Adipocyte (in vitro differentiated cells): ENCODE data around the gene POU3F1.

Experiments
- DNase-seq: peaks from one replicate; pipeline ENCODE4 v3.0.0-alpha.2; 2015; ENCODE audit warnings: low read depth
- H3K27me3 ChIP-seq: replicated peaks from 2 replicates; pipeline ENCODE4 v1.7.0; 2013; ENCODE audit warnings: mild to moderate bottlenecking, low read length, moderate library complexity; ENCODE audit not compliant: control insufficient read depth, insufficient read depth
- H3K36me3 ChIP-seq: 2 replicates; pipeline ENCODE4 v1.7.0; 2013; ENCODE audit warnings: low read length, mild to moderate bottlenecking, moderate library complexity; ENCODE audit not compliant: control insufficient read depth, insufficient read depth, severe bottlenecking
- H3K4me1 ChIP-seq: 2 replicates; pipeline ENCODE4 v1.7.0; 2013; ENCODE audit warnings: mild to moderate bottlenecking, low read length, moderate library complexity; ENCODE audit not compliant: control insufficient read depth, insufficient read depth
- H3K4me3 ChIP-seq: 2 replicates; pipeline ENCODE4 v1.7.0; 2013; ENCODE audit warnings: mild to moderate bottlenecking, low read length, moderate library complexity
- H3K9ac ChIP-seq: 2 replicates; pipeline ENCODE4 v1.7.0; 2013; ENCODE audit warnings: mild to moderate bottlenecking, low read length, moderate library complexity
- H3K9me3 ChIP-seq: 2 replicates; pipeline ENCODE4 v1.7.0; 2013; ENCODE audit warnings: mild to moderate bottlenecking, low read length, moderate library complexity; ENCODE audit not compliant: control insufficient read depth

The POU3F1 gene

GRCh38 chr1:38009088-38009840 is 37.3 kb downstream of the POU3F1 start:
- no peaks in the 10 kb centered on the region for H3K36me3 ChIP-seq
- no peaks in the 10 kb centered on the region for H3K27me3 ChIP-seq
- no peaks in the 10 kb centered on the region for H3K9me3 ChIP-seq
- H3K4me1 ChIP-seq = peaks cover 12% of the 10 kb centered on the region
- peak; percentile 36 for DNase-seq
- no peak overlapping the region for H3K4me3 ChIP-seq
- peak overlapping the region; percentile 41 for H3K9ac ChIP-seq

DNA sequence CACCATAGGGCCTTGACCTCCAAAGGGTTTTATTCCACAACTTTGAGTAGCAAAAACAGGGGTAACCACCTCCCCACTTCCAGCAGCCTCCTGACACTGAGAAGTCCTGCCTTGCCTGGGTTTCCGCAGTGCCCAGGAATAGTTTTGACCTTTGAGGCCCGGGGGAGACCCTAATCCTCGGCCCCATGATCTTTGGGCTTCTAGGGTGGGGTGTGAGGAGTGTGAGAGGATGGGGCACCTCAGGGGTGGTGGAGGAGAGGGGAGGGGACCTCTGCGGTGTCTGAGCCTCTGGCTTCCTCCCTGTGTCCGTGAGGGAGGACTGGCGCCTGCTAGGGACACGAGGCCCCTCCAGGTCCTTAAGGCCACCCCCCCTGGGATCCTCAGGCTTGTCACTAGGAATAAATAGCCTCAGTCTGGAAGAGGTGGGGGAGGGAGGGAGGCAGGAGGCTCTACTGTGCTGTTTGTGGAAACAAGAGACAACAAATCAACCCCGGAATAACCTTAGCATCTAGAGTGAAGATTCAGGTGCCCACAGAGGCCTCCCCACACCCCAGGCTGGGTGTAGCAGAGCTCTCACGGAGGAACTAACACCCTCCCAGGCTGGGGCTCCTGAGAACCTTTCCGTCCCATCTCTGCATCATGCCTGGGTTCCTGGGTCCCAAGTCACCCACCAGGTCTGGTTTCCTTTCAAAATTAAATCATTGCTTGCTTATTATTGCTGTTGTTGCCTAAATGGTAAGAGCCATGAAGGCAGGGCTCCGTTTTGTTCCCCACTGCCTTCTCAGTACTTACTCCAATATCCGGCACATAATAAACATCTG is 40.4 kb downstream of the POU3F1 start:
- DNase-seq = no peak

GRCh38 chr1:38005195-38006007 is 41.2 kb downstream of the POU3F1 start, which contains the start of gene FHL3:
Gene FHL3, minus strand, starts transcription at chr1:38005514. Its CDS starts 6,102 bp downstream, at chr1:37999412.
- Histone ChIP-seq H3K36me3 (no peaks in the 10 kb centered on the region), H3K9ac (peak within 1 kb of the TSS; percentile 88), H3K9me3 (no peaks in the 10 kb centered on the region), H3K4me3 (peak within 1 kb of the TSS; percentile 85), H3K4me1 (peaks cover 26% of the 10 kb centered on the region), H3K27me3 (no peaks in the 10 kb centered on the region)
- peak; percentile 66 for DNase-seq

More for the DNA sequence above, 40.4 kb downstream of the POU3F1 start:
- H3K4me3 ChIP-seq = peak overlapping the region; percentile 54
- no peaks in the 10 kb centered on the region for H3K27me3 ChIP-seq
- no peaks in the 10 kb centered on the region for H3K36me3 ChIP-seq
- no peaks in the 10 kb centered on the region for H3K9me3 ChIP-seq
- peak overlapping the region; percentile 44 for H3K9ac ChIP-seq
- H3K4me1 ChIP-seq = peaks cover 18% of the 10 kb centered on the region

DNA sequence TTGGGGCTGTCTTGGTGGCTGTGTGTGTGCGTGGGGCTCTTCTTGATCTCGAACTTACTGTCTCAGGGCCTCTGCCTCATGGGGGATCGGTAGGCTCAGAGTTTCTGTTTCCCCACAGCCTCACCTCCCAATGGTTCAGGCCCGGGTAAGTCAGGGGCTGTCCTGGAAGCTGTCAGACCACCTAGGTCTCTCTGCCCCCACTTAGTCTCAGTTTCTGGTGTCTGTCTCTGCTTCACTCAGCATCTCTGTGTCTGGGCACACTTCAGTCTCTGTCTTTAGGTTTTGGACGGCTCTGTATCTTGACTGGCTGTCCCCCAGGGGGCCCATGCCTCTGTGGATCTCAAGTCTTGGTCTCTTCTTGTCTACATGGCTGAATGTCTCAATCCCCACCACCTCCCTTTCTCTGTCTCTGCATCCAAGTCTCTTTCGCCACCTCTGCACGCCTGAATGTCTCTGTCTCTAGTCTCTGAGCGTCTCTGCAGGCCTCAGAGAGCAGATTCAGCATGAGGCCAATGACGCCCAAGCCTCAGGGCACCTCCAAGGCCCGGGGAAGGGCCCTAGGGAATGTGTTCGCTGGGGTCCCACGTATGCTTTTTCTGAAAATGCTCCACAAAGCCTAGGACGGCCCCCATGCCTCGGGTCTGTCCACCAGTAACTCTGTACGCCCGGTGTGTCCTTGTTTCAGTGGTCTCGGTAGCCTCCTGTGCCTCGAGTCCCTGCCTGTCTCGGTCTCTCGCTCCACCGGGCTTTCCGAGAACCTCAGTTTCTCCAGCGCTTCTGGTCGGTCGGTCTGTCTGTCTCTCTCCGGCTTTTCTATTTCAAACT is 42.1 kb downstream of the POU3F1 start:
- Histone ChIP-seq H3K9ac (peak overlapping the region; percentile 88), H3K9me3 (no peaks in the 10 kb centered on the region), H3K4me1 (peaks cover 35% of the 10 kb centered on the region), H3K36me3 (no peaks in the 10 kb centered on the region), H3K4me3 (peak overlapping the region; percentile 85), H3K27me3 (no peaks in the 10 kb centered on the region)
- peak; percentile 56 for DNase-seq

DNA sequence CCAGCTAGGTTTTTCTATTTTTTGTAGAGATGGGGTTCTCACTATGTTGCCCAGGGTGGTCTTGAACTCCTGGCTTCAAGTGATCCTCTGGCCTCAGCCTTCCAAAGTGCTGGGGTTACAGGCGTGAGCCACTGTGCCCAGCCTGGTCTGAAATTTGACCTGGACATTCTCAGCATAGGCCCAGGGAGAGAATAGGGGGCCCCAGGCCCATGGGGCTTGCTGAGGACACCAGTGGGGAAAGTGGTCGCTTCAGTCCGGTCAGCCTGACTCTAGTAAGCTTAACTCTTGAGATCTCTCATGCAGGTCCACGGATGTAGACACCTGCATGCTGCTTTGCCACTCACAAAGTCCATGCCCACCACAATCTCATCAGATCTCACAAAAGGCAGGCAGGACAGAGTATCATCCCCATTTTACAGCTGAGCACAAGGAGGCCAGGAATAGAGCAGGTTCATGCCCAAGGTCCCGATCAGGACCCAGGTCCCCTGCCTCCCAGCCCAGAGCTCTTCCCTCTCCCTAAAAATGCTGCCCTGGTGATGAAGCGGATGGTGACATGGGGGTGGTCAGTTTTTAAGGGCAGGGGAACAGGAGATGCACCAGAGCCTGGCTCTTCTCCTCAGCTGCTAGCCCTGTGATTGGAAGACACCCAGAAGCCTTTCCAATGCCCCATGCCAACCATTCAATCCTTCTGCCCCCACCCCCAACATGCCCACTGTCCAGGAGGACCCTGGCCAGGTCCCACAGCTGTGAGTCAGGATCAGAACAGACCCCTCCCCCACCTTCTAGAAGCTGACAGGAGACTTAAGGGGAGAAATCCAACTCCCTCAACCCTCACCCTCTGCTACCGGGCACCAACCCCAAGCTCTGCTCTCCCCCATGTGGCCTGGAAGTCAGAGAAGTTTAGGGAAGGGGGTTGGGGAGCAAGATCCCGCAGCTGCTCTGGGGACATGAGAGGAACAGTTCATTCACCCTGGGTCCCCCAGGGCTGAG is 43.0 kb downstream of the POU3F1 start:
- Histone ChIP-seq H3K4me3 (peak overlapping the region; percentile 85), H3K4me1 (peaks cover 45% of the 10 kb centered on the region)
- peak; percentile 52 for DNase-seq

DNA sequence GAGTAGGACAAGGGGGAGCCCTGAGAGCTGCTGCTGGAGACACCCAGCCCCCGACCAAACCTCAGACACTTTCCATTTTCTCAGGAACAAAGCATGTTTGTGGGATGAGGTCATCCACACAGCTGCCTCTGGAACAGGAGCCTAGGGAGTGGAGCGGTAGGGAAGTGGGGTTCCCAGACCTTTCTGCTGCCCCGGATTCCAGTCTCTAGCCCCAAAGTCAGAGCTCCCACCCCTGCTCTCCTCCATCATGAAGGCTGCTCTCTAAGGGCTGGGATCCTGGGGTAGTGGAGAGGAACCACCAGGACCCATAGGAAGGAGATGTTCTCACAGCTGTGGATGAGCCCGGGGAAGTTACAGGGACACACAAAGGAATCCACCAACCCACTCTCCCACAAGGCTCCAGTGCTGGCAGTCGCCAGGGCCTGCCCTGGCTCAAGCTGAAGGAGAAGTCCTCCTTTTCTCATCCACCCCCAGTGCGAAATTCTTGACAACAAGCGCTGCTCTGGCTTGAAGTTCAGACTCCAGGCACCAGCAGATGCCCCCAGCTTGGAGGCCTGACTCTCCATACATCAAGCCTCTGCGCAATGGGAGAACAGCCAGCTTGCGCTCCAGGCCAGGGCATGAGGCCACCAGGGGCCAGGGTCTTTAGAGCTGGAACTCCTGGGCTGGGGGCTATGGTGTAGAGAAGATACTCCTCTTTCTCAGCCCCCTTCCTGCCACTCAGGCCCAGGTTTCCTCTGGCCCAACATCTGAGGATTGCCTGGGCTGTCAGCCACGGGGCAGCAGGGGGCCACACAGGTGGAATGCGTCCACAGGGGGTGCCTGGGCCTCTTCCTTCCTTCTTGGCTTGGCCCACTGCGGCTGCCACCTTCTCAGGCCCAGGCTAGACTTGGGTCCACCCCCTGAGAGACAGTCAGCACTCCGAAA is 45.8 kb downstream of the POU3F1 start:
- DNase-seq = peak; percentile 79

More for the DNA sequence above, 43.0 kb downstream of the POU3F1 start:
- peak overlapping the region; percentile 88 for H3K9ac ChIP-seq
- no peaks in the 10 kb centered on the region for H3K27me3 ChIP-seq
- H3K9me3 ChIP-seq = no peaks in the 10 kb centered on the region
- H3K36me3 ChIP-seq = peaks cover 6% of the 10 kb centered on the region

GRCh38 chr1:38000233-38000528 is 46.4 kb downstream of the POU3F1 start:
- no peaks in the 10 kb centered on the region for H3K27me3 ChIP-seq
- H3K4me1 ChIP-seq = peaks cover 57% of the 10 kb centered on the region
- H3K9me3 ChIP-seq = no peaks in the 10 kb centered on the region
- peaks cover 15% of the 10 kb centered on the region for H3K36me3 ChIP-seq
- H3K4me3 ChIP-seq = peak overlapping the region; percentile 51
- peak overlapping the region; percentile 85 for H3K9ac ChIP-seq
- DNase-seq = no peak

More for the DNA sequence above, 45.8 kb downstream of the POU3F1 start:
- Histone ChIP-seq H3K9me3 (no peaks in the 10 kb centered on the region), H3K9ac (peak overlapping the region; percentile 85), H3K4me1 (peaks cover 51% of the 10 kb centered on the region), H3K27me3 (no peaks in the 10 kb centered on the region), H3K36me3 (peaks cover 15% of the 10 kb centered on the region), H3K4me3 (peak overlapping the region; percentile 51)

DNA sequence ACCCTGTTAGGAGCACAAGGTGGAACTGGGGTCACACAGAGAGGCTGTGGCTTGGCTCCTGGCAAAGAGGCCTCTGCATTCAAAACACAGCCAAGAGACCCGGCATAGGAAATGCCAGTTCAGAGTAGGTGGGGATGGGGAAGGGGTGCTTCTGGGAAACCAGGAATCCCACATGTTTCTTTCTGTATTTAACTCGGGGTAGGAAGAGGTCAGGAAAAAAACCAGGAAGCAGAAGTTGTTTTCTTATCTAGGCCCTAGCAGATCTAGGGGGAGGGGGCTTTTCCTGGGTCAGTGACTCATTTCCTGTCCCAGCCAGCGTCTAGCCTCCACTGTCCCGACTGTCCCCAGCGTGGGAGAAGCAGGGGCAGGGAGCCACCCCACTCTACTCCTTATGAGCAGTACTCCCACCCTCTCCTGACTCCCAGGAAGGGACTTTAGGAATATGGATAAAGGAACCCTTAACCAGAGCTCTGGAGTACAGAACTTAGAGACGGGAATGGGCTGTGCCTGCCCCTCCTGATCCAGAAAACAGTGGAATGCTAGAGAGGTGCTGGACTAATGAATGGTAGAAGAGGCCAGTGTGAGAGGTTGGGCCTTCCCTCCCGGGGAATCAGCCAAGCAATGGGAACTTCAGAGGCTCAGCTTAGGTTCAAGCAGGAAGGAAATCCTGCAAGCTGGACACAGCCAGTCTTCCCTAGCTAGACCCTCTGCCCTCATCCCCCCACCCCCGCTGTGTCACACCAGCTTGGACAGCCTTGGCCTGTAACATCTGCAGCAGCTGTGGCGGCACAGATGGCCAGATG is 47.0 kb downstream of the POU3F1 start:
- H3K27me3 ChIP-seq = no peaks in the 10 kb centered on the region
- peaks cover 15% of the 10 kb centered on the region for H3K36me3 ChIP-seq
- DNase-seq = peak; percentile 59
- H3K4me1 ChIP-seq = peaks cover 59% of the 10 kb centered on the region
- peak overlapping the region; percentile 85 for H3K9ac ChIP-seq
- peak overlapping the region; percentile 51 for H3K4me3 ChIP-seq
- no peaks in the 10 kb centered on the region for H3K9me3 ChIP-seq
